Sigmoid colon (tissue), 4 donors: ENCODE measurements around the gene LRRC43.
"Not testable (repeated sequence)": the region's sequence is repeated elsewhere in the genome, so short reads cannot be mapped to it uniquely, and the experiment has no call there.

ENCODE experiments used
- EP300 ChIP-seq, 4 donors: sonication (generic); formaldehyde crosslinking; IDR thresholded peaks; one replicate each; pipeline ENCODE4 v1.6.1; 2017; ENCODE audit warnings: antibody characterized with exemption in 4 of 4
- POLR2A ChIP-seq, 2 donors: fragments of 450-650 bp; IDR thresholded peaks; one replicate each; pipeline ENCODE4 v1.6.1; 2016; ENCODE audit warnings: antibody characterized with exemption in 2 of 2, mild to moderate bottlenecking in 2 of 2, moderate library complexity in 2 of 2
- TF ChIP-seq, protein P1 (sequence below), 4 experiments: fragments of 450-650 bp in 3 of 4; fragments of 200-600 bp in 1 of 4; IDR thresholded peaks; one replicate each; pipeline ENCODE4 v1.5.1; 2016 to 2019; ENCODE audit warnings: antibody characterized with exemption in 4 of 4, mild to moderate bottlenecking in 3 of 4, moderate library complexity in 2 of 4

GRCh38 chr12:122202811-122203210 is 19.9 kb downstream of the LRRC43 start:
- TF ChIP-seq, protein P1, sequence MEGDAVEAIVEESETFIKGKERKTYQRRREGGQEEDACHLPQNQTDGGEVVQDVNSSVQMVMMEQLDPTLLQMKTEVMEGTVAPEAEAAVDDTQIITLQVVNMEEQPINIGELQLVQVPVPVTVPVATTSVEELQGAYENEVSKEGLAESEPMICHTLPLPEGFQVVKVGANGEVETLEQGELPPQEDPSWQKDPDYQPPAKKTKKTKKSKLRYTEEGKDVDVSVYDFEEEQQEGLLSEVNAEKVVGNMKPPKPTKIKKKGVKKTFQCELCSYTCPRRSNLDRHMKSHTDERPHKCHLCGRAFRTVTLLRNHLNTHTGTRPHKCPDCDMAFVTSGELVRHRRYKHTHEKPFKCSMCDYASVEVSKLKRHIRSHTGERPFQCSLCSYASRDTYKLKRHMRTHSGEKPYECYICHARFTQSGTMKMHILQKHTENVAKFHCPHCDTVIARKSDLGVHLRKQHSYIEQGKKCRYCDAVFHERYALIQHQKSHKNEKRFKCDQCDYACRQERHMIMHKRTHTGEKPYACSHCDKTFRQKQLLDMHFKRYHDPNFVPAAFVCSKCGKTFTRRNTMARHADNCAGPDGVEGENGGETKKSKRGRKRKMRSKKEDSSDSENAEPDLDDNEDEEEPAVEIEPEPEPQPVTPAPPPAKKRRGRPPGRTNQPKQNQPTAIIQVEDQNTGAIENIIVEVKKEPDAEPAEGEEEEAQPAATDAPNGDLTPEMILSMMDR (IDR thresholded peaks at IDR 0.05): not testable (repeated sequence)
- TF ChIP-seq POLR2A, EP300 (IDR thresholded peaks at IDR 0.05): not testable (repeated sequence)
